HEK293 (cell line): ENCODE results near the gene NRP1.

Source experiments
- CTCF ChIA-PET: fragments of 350-600 bp; formaldehyde crosslinking; extraction: SDS; loops from one replicate; lab custom pipeline; 2021; ENCODE audit warnings: antibody characterized with exemption; lab: Yijun Ruan, JAX
- POLR2A ChIA-PET: fragments of 300-600 bp; formaldehyde crosslinking; extraction: SDS; loops from one replicate; lab custom pipeline; 2020; ENCODE audit warnings: antibody characterized with exemption, inconsistent platforms; lab: Yijun Ruan, JAX
- H3K27ac ChIP-seq: fragments of 200-500 bp; sonication (Bioruptor generic); 2 replicates; pipeline ENCODE4 v1.5.1; 2014; ENCODE audit warnings: low read depth, low read length, control low read depth, inconsistent platforms; ENCODE audit errors: extremely low read depth
- H3K36me3 ChIP-seq, 2 experiments: fragments of 200-500 bp in 1 of 2; sonication (Bioruptor generic) in 1 of 2; 1 replicate in 1 of 2; 2 replicates in 1 of 2; pipeline ENCODE4 v1.5.1; 2014 to 2017; ENCODE audit warnings: inconsistent platforms in 2 of 2, low read length in 2 of 2; ENCODE audit not compliant: control insufficient read depth in 2 of 2, insufficient read depth in 1 of 2
- H3K4me1 ChIP-seq: fragments of 200-500 bp; sonication (Bioruptor generic); 2 replicates; pipeline ENCODE4 v1.5.1; 2014; ENCODE audit warnings: mild to moderate bottlenecking, low read length, inconsistent platforms; ENCODE audit not compliant: control insufficient read depth, insufficient read depth
- H3K4me3 ChIP-seq: 2 replicates; pipeline ENCODE4 v1.5.1; 2011; ENCODE audit warnings: low read depth, mild to moderate bottlenecking, control low read depth, low read length, moderate library complexity
- H3K9me3 ChIP-seq: fragments of 200-500 bp; sonication (Bioruptor generic); 2 replicates; pipeline ENCODE4 v1.5.1; 2014; ENCODE audit warnings: low read depth, low read length, inconsistent platforms; ENCODE audit not compliant: control insufficient read depth, insufficient read depth
- CTCF ChIP-seq: fragments of 450-650 bp; formaldehyde crosslinking; IDR thresholded peaks from 2 replicates; pipeline ENCODE4 v1.5.1; 2016; ENCODE audit warnings: missing biosample characterization, missing genetic modification characterization
- MEIS1 ChIP-seq: sonication (generic); formaldehyde crosslinking; IDR thresholded peaks from 2 replicates; pipeline ENCODE4 v1.8.1; 2022; ENCODE audit warnings: missing genetic modification reagents, mild to moderate bottlenecking, borderline replicate concordance
- REST ChIP-seq: fragments of 450-650 bp; formaldehyde crosslinking; IDR thresholded peaks from 2 replicates; pipeline ENCODE4 v1.5.1; 2016; ENCODE audit warnings: missing biosample characterization, missing genetic modification characterization
- ZNF157 ChIP-seq: fragments of 450-650 bp; formaldehyde crosslinking; IDR thresholded peaks from 2 replicates; pipeline ENCODE4 v1.5.1; 2016; ENCODE audit warnings: missing biosample characterization, missing genetic modification characterization
- ZNF174 ChIP-seq: fragments of 450-650 bp; formaldehyde crosslinking; IDR thresholded peaks from 2 replicates; pipeline ENCODE4 v1.5.0; 2017; ENCODE audit warnings: missing biosample characterization, mild to moderate bottlenecking, missing genetic modification characterization
- ZNF19 ChIP-seq: fragments of 450-650 bp; formaldehyde crosslinking; IDR thresholded peaks from 2 replicates; pipeline ENCODE4; 2016; ENCODE audit warnings: missing biosample characterization, missing genetic modification characterization, low read depth
- ZNF266 ChIP-seq: fragments of 450-650 bp; formaldehyde crosslinking; IDR thresholded peaks from 2 replicates; pipeline ENCODE4 v1.5.1; 2016; ENCODE audit warnings: missing biosample characterization, missing genetic modification characterization, low read depth
- ZNF354C ChIP-seq: fragments of 450-650 bp; formaldehyde crosslinking; IDR thresholded peaks from 2 replicates; pipeline ENCODE4 v1.5.1; 2016; ENCODE audit warnings: missing biosample characterization, missing genetic modification characterization, low read depth, borderline replicate concordance
- ZNF404 ChIP-seq: fragments of 450-650 bp; formaldehyde crosslinking; IDR thresholded peaks from 2 replicates; pipeline ENCODE4 v1.5.1; 2017; ENCODE audit warnings: missing biosample characterization, missing genetic modification characterization
- ZNF416 ChIP-seq: fragments of 450-650 bp; formaldehyde crosslinking; IDR thresholded peaks from 2 replicates; pipeline ENCODE4 v1.5.1; 2016; ENCODE audit warnings: missing biosample characterization, missing genetic modification characterization
- ZNF561 ChIP-seq: fragments of 450-650 bp; IDR thresholded peaks from 2 replicates; pipeline ENCODE4 v1.5.1; 2018; ENCODE audit warnings: missing biosample characterization, missing genetic modification characterization, borderline replicate concordance
- ZNF791 ChIP-seq: fragments of 450-650 bp; formaldehyde crosslinking; IDR thresholded peaks from 2 replicates; pipeline ENCODE4 v1.5.1; 2016; ENCODE audit warnings: missing biosample characterization, missing genetic modification characterization
- ZSCAN18 ChIP-seq: fragments of 450-650 bp; formaldehyde crosslinking; IDR thresholded peaks from 2 replicates; pipeline ENCODE4 v1.5.1; 2016; ENCODE audit warnings: missing biosample characterization, missing genetic modification characterization
- TF ChIP-seq, protein P1 (sequence below): fragments of 450-650 bp; formaldehyde crosslinking; IDR thresholded peaks from 2 replicates; pipeline ENCODE4 v1.5.1; 2017; ENCODE audit warnings: missing biosample characterization, missing genetic modification characterization
- TF ChIP-seq, protein P2 (sequence below): fragments of 450-650 bp; formaldehyde crosslinking; IDR thresholded peaks from 2 replicates; pipeline ENCODE4 v1.5.1; 2016; ENCODE audit warnings: missing biosample characterization, missing genetic modification characterization
- TF ChIP-seq, protein P3 (sequence below): fragments of 450-650 bp; formaldehyde crosslinking; IDR thresholded peaks from 2 replicates; pipeline ENCODE4 v1.5.1; 2017; ENCODE audit warnings: missing biosample characterization, missing genetic modification characterization

The NRP1 gene

DNA sequence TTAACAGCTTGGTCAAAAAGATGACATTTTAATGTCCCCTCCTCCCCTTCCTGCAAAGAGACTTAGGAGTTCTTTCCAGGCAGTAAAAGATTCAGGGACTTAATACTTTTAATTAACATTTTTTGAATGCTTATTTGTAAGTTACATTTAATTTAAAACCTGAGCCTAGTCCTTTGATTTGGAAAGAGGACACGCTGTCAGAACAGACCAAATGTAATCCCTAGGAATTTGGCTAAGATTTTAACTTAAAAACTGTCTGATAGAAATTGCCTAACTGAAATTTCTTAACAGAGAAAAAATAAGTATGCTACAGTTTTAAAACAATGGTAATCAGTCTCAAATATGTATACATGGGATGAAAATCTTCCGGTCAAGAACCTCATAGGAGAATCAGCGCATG is 98.5 kb downstream of the NRP1 start:
- ChIA-PET POLR2A (no interaction called here), CTCF (interaction anchor here (0.6 kb wide), 1 partner anchor 874 kb away, joined by 4 read pairs; no protein-coding TSS in a partner anchor)
- H3K36me3 ChIP-seq: peaks cover 0 to 8% of the 10 kb centered on the region in 2 experiments; a peak in 2 of 3 replicates
- peaks cover 7% of the 10 kb centered on the region for H3K4me1 ChIP-seq
- TF ChIP-seq ZNF266 (tag by site-specific recombination) (no peak), REST (tag by site-specific recombination) (no peak)
- TF ChIP-seq, protein P1, sequence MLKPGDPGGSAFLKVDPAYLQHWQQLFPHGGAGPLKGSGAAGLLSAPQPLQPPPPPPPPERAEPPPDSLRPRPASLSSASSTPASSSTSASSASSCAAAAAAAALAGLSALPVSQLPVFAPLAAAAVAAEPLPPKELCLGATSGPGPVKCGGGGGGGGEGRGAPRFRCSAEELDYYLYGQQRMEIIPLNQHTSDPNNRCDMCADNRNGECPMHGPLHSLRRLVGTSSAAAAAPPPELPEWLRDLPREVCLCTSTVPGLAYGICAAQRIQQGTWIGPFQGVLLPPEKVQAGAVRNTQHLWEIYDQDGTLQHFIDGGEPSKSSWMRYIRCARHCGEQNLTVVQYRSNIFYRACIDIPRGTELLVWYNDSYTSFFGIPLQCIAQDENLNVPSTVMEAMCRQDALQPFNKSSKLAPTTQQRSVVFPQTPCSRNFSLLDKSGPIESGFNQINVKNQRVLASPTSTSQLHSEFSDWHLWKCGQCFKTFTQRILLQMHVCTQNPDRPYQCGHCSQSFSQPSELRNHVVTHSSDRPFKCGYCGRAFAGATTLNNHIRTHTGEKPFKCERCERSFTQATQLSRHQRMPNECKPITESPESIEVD (tag by site-specific recombination): no peak
- H3K27ac ChIP-seq: no peak overlapping the region
- no peaks in the 10 kb centered on the region for H3K9me3 ChIP-seq
- no peak overlapping the region for H3K4me3 ChIP-seq

DNA sequence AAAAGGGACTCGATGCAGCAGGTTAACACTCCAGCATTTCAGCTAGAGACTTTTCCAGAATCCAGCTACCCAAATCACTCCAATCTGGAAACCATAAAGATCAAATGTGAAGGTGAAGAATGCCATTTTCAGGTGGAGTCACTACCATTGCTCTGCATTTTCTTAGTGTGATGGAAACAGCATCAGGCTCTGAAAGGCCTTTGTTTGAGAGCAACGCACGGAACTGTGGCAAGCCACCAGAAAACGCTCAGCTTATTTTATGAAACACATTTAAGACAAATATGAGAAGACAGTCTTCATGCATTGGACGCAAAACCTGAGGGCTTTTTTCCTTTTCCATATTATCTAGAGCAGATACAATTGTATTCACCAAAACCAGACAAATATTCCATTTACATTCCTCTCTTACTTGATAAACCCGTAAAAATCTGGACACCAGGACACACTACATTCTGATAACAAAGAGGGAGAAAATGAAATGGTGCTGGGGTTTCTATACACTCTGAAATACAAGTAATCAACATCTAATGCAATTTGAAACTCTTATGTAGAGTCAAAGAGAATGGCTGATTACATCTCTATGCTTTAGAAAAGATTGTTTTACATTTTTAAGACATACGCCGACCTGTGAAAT is 99.1 kb downstream of the NRP1 start:
- H3K4me3 ChIP-seq: no peak overlapping the region
- CTCF ChIA-PET: interaction anchor here (0.6 kb wide), 1 partner anchor 874 kb away, joined by 4 read pairs; no protein-coding TSS in a partner anchor
- peaks cover 1% of the 10 kb centered on the region for H3K4me1 ChIP-seq
- POLR2A ChIA-PET: no interaction called here
- TF ChIP-seq ZNF561 (tag by site-specific recombination): no peak
- TF ChIP-seq ZNF19 (tag by site-specific recombination): no peak
- no peak for TF ChIP-seq MEIS1
- TF ChIP-seq, protein P2, sequence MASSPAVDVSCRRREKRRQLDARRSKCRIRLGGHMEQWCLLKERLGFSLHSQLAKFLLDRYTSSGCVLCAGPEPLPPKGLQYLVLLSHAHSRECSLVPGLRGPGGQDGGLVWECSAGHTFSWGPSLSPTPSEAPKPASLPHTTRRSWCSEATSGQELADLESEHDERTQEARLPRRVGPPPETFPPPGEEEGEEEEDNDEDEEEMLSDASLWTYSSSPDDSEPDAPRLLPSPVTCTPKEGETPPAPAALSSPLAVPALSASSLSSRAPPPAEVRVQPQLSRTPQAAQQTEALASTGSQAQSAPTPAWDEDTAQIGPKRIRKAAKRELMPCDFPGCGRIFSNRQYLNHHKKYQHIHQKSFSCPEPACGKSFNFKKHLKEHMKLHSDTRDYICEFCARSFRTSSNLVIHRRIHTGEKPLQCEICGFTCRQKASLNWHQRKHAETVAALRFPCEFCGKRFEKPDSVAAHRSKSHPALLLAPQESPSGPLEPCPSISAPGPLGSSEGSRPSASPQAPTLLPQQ: no peak
- no peak for TF ChIP-seq REST (tag by site-specific recombination)
- no peak for TF ChIP-seq ZNF416 (tag by site-specific recombination)
- TF ChIP-seq ZSCAN18 (tag by site-specific recombination): no peak
- TF ChIP-seq, protein P3, sequence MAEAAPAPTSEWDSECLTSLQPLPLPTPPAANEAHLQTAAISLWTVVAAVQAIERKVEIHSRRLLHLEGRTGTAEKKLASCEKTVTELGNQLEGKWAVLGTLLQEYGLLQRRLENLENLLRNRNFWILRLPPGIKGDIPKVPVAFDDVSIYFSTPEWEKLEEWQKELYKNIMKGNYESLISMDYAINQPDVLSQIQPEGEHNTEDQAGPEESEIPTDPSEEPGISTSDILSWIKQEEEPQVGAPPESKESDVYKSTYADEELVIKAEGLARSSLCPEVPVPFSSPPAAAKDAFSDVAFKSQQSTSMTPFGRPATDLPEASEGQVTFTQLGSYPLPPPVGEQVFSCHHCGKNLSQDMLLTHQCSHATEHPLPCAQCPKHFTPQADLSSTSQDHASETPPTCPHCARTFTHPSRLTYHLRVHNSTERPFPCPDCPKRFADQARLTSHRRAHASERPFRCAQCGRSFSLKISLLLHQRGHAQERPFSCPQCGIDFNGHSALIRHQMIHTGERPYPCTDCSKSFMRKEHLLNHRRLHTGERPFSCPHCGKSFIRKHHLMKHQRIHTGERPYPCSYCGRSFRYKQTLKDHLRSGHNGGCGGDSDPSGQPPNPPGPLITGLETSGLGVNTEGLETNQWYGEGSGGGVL (tag by site-specific recombination): no peak
- no peak for TF ChIP-seq ZNF266 (tag by site-specific recombination)
- no peak for TF ChIP-seq ZNF354C
- no peak for TF ChIP-seq ZNF791 (tag by site-specific recombination)
- no peak for TF ChIP-seq ZNF404
- no peak for TF ChIP-seq CTCF (tag by site-specific recombination)
- TF ChIP-seq ZNF157 (tag by site-specific recombination): no peak
- TF ChIP-seq ZNF174: no peak
- H3K27ac ChIP-seq: no peak overlapping the region
- H3K36me3 ChIP-seq: peaks cover 0 to 8% of the 10 kb centered on the region in 2 experiments; a peak in 2 of 3 replicates
- no peaks in the 10 kb centered on the region for H3K9me3 ChIP-seq
